ENCODE results near the gene APOL1. TPM values are rescaled to one million over a fixed set of nuclear protein-coding genes. Genes with fewer than 3 reads are reported as not detected.

Gene APOL1
- polyA plus RNA-seq, 1 of the 3 experiments (the other 2 are of a cell fraction), result 0.56 TPM

GRCh38 chr22:36281781-36282327 lies 28.9 kb downstream of the APOL1 start:
- H3K9ac ChIP-seq, result no peak overlapping the region
- no peak overlapping the region for H3K4me3 ChIP-seq (ENCODE audit: low read depth in 2 of 2, low read length in 1 of 2)
- no peaks in the 10 kb centered on the region for H3K9me2 ChIP-seq
- no peak for TF ChIP-seq ZBTB33 (IDR thresholded peaks at IDR 0.05; ENCODE audit: borderline replicate concordance, low read depth)
- no peak for TF ChIP-seq NFIC (IDR thresholded peaks at IDR 0.05; ENCODE audit: borderline replicate concordance)
- TF ChIP-seq TAF1 (IDR thresholded peaks at IDR 0.05; ENCODE audit: borderline replicate concordance, low read depth, low read length), result no peak
- TF ChIP-seq REST (IDR thresholded peaks at IDR 0.05; ENCODE audit: low read depth, low read length), result no peak
- TF ChIP-seq EZH2phosphoT487 (IDR thresholded peaks at IDR 0.05; ENCODE audit: borderline replicate concordance, low read depth), result no peak
- no peak for TF ChIP-seq EP300 (IDR thresholded peaks at IDR 0.05; ENCODE audit: borderline replicate concordance in 1 of 2, low read depth in 1 of 2, low read length in 1 of 2)
- TF ChIP-seq POLR2AphosphoS5 (IDR thresholded peaks at IDR 0.05; ENCODE audit: low read depth, low read length), result no peak
- no peak for TF ChIP-seq GATA2 (CRISPR knock-in tag; IDR thresholded peaks at IDR 0.05)
- TF ChIP-seq TEAD4 (IDR thresholded peaks at IDR 0.05; ENCODE audit: borderline replicate concordance, insufficient read depth), result no peak
- TF ChIP-seq RCOR1 (IDR thresholded peaks at IDR 0.05; ENCODE audit: low read length), result no peak
- no peaks in the 10 kb centered on the region for H3K27me3 ChIP-seq (ENCODE audit: insufficient read depth)
- ChIA-PET POLR2A (no interaction called here), CTCF (interaction anchor here (0.9 to 9.9 kb wide), 4 partner anchors 17 to 188 kb away, joined by 3 to 113 read pairs (median 8); no protein-coding TSS in a partner anchor)
- no peak for DNase-seq
- H3K9me3 ChIP-seq, result no peaks in the 10 kb centered on the region
- H4K20me1 ChIP-seq (ENCODE audit: insufficient read depth), result peaks cover 81% of the 10 kb centered on the region
- H3K4me1 ChIP-seq (ENCODE audit: control insufficient read depth in 1 of 2, insufficient read depth in 2 of 2, low read depth in 1 of 2, low read length in 1 of 2), result no peaks in the 10 kb centered on the region; a peak in 1 of 4 replicates
- H3K36me3 ChIP-seq (replicated peaks in 1 of 2; ENCODE audit: control insufficient read depth in 1 of 2, insufficient read depth in 2 of 2, low read length in 1 of 2), result peaks cover 64 to 68% of the 10 kb centered on the region in 2 experiments
- peaks cover 91% of the 10 kb centered on the region for H3F3A ChIP-seq (replicated peaks; ENCODE audit: insufficient read depth)
- H2AFZ ChIP-seq (ENCODE audit: low read depth), result no peak overlapping the region
- H3K79me2 ChIP-seq (ENCODE audit: insufficient read depth), result peaks cover 6% of the 10 kb centered on the region; the same call in 1 of the 2 replicates
- no peak overlapping the region for H3K27ac ChIP-seq (ENCODE audit: low read depth in 2 of 2, low read length in 1 of 2)
- H3K4me2 ChIP-seq, result no peak overlapping the region
- 94% methylated on average over 14 of the region's 14 CpGs for WGBS (ENCODE audit: low lambda C conversion rate)
